Esophagus squamous epithelium (tissue), 4 donors: Measurements from ENCODE around the gene ABCA3.

Experiments
- CTCF ChIP-seq, 6 experiments: fragments of 450-650 bp in 4 of 6; fragments of 200-600 bp in 2 of 6; sonication (generic) in 2 of 6; IDR thresholded peaks; one replicate each; pipeline ENCODE4 v1.5.1; 2016 to 2019; ENCODE audit warnings: antibody characterized with exemption in 6 of 6, mild to moderate bottlenecking in 4 of 6, moderate library complexity in 4 of 6
- POLR2A ChIP-seq, 4 donors: fragments of 450-650 bp; IDR thresholded peaks; one replicate each; pipeline ENCODE4 v1.6.1; 2017; ENCODE audit warnings: antibody characterized with exemption in 4 of 4, mild to moderate bottlenecking in 4 of 4, moderate library complexity in 3 of 4

DNA sequence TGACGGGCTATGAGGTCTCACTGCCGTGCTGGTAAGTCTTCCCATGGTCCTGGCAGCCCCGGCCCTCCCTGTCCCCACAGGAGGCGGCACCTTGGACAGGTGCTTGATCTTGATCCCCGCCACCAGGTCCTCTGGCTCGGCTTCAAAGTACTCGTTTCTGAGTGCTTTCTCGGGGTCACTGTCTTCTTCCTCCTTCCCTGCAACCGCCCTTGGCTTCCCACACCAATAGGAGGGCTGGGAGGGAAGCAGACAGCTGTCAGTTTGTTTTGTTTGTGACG lies 40.7 kb downstream of the ABCA3 start:
- TF ChIP-seq POLR2A (IDR thresholded peaks at IDR 0.05) (no peak), CTCF (IDR thresholded peaks at IDR 0.05) (no peak)
